ENCODE measurements around the gene CLTCL1. TPM values are rescaled to one million over a fixed set of nuclear protein-coding genes. Genes with fewer than 3 reads are reported as not detected.
A peak's percentile ranks its signal among the peaks of the same experiment; 100 is the strongest.
"Not testable (repeated sequence)": the region's sequence is repeated elsewhere in the genome, so short reads cannot be mapped to it uniquely, and the experiment has no call there.

Gene CLTCL1
- total RNA-seq, result 10 to 100 TPM; 13.0 to 20.9 TPM
- polyA plus RNA-seq (ENCODE audit: insufficient read length in 2 of 2), result 10 to 100 TPM; 12.3 to 18.5 TPM
- long read RNA-seq, donor 1, result 0 reads
- long read RNA-seq, donor 2, result 0 reads
- long read RNA-seq, donor 3, full-length matches to known transcripts, result 1 of 1 reads
- long read RNA-seq, donor 3, partial matches to known transcripts, result 0 of 1 reads
- long read RNA-seq, donor 3, other reads (novel, unspliced or antisense), result 0 of 1 reads
- long read RNA-seq, donor 4, result 0 reads

DNA sequence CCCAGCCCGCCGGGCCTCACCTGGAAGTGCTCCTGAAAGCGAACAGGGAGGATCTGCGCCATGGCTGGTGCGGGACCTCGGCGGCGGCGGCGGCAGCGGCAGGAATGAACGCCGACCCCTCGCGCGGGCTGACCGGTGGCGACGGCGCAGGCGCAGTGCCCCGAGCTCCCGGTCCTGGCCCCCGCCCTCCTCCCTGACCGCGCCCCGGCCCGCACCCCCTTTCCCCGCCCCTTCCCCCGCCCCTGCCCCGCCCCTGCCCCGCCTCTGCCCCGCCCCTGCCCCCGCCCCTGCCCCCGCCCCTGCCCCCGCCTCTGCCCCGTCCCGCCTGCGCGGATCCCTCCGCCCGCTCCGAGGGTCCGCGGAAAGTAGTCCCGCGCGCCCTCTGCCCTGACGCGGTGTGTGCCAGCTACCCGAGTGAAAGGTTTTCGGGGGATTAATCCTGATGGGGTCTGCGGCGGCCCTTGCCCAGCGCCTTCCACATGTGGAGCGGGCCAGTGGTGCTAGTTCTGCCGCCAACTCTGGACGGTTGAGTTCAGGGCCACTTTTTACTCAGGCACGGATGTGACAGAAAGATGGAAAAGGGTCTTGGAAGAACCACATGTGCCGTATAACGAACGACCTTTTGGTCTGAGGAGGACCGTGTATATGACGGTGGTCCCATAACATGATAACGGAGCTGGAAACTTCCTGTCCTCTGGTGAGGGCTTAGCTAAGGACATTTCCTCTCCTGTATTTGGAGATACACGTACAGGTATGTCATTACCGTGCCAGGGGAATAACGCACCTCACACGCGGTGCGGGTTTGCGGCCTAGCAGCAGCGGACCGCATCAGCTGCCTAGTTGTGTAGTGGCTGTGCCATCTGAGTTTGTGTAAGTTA is at the start of gene CLTCL1:
CLTCL1 (minus strand) TSS at position 140 of the 878 bp plus-strand sequence; CDS start at position 62, 78 bp downstream.
- H3K4me1 ChIP-seq (ENCODE audit: control insufficient read depth, insufficient read depth, low read length), result peaks cover 14% of the 10 kb centered on the region
- DNase-seq (ENCODE audit: low read depth in 4 of 6, low spot score in 6 of 6), result peak; percentile 42 to 91 (median 56)
- H3K9me3 ChIP-seq (ENCODE audit: control insufficient read depth, insufficient read depth, low read length), result no peaks in the 10 kb centered on the region
- H3K27ac ChIP-seq (ENCODE audit: low read depth, low read length), result peak within 1 kb of the TSS; percentile 15
- H3K27me3 ChIP-seq (ENCODE audit: control insufficient read depth, insufficient read depth, low read length), result no peaks in the 10 kb centered on the region
- H3K36me3 ChIP-seq (ENCODE audit: control insufficient read depth, insufficient read depth, low read length), result no peaks in the 10 kb centered on the region
- WGBS (ENCODE audit: insufficient coverage), result 11% methylated on average over 49 of the region's 74 CpGs
- H3K4me3 ChIP-seq (ENCODE audit: low read depth, low read length), result peak within 1 kb of the TSS; percentile 80

DNA sequence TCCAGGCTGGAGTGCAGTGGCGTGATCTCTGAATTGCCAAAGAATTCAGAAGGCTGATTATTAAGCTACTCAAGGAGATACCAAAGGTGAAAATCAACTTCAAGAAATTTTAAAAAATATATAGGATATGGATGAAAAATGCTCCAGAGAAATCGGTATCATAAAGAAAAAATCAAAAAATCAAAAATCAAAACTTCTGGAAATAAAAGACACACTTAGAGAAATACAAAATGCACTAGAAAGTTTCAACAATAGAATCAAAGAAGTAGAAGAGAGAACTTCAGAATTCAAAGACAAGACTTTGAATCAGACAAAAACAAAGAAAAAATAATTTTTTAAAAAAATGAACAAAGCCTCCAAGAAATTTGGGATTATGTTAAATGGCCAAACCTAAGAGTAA is 45.6 kb upstream of the CLTCL1 start:
- peaks cover 5% of the 10 kb centered on the region for H3K9me3 ChIP-seq (ENCODE audit: control insufficient read depth, insufficient read depth, low read length)
- no peaks in the 10 kb centered on the region for H3K27me3 ChIP-seq (ENCODE audit: control insufficient read depth, insufficient read depth, low read length)
- no peak for DNase-seq (ENCODE audit: low read depth in 4 of 6, low spot score in 6 of 6)
- H3K36me3 ChIP-seq (ENCODE audit: control insufficient read depth, insufficient read depth, low read length), result peaks cover 16% of the 10 kb centered on the region
- no peak overlapping the region for H3K4me3 ChIP-seq (ENCODE audit: low read depth, low read length)
- no peaks in the 10 kb centered on the region for H3K4me1 ChIP-seq (ENCODE audit: control insufficient read depth, insufficient read depth, low read length)
- no CpG with 5 or more reads among the region's 2 CpGs for WGBS (ENCODE audit: insufficient coverage)
- H3K27ac ChIP-seq (ENCODE audit: low read depth, low read length), result no peak overlapping the region

DNA sequence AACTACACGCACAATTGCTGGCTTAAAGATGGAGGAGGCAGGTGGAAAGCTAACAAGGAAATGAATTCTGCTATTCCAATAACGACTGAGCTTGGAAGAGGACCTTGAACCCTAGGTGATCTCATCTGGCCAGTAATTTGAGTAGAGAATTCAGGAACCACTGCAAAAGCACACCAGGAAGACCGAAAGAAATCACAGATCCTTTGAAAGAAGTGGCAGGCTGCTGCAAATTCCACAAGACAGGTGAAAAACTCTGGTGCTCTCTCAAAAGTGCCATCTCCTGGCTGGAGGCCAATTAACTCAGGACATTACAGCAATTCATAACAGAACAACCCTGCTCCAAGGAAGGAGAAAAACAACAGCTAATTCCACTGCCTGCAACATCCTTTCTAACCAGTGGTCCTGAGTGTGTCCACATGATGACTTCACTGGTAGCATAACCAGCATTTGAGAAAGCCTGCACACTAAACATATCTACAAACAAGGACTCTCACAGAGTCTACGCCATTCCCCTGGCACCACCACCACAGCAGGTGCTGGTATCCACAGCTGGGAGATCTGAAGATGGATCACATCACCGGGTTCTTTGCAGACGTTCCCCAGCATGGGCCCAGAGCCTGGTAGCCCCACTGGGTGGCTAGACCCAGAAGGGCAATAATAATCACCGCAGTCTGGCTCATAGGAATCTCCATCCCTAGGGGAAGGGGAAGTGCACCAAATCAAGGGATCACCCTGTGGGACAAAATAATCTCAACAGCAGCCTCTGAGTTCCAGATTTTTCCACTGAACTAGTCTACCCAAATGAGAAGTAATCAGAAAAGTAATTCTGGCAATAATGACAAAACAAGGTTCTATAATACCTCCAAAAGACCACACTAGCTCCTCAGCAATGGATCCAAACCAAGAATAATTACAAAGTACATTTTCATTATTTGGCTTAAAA is 44.9 kb upstream of the CLTCL1 start:
- DNase-seq (ENCODE audit: low read depth in 4 of 6, low spot score in 6 of 6), result no peak
- H3K4me1 ChIP-seq (ENCODE audit: control insufficient read depth, insufficient read depth, low read length), result no peaks in the 10 kb centered on the region
- H3K9me3 ChIP-seq (ENCODE audit: control insufficient read depth, insufficient read depth, low read length), result peaks cover 5% of the 10 kb centered on the region
- WGBS (ENCODE audit: insufficient coverage), result 95% methylated on average over 7 of the region's 7 CpGs
- no peak overlapping the region for H3K4me3 ChIP-seq (ENCODE audit: low read depth, low read length)
- peaks cover 24% of the 10 kb centered on the region for H3K36me3 ChIP-seq (ENCODE audit: control insufficient read depth, insufficient read depth, low read length)
- H3K27me3 ChIP-seq (ENCODE audit: control insufficient read depth, insufficient read depth, low read length), result no peaks in the 10 kb centered on the region
- H3K27ac ChIP-seq (ENCODE audit: low read depth, low read length), result no peak overlapping the region

DNA sequence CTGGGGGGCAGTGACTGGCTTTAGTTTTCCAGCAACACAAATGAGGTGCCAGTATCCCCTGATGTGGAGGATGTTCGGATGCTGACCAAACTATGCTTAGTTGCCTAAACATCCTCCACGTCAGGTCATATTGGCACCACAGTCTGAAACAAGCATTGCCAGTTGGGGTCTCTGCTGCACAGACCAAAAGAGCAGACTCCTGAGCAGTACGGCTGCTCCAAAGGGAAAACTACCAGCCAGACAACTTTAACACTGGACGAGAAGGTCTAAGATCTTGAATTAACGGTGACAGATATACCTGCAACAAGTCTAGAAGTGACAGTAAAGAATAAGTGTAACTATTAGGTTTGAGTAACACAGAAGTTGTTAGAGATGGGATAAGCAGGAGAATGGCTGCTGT is 40.5 kb upstream of the CLTCL1 start:
- H3K36me3 ChIP-seq (ENCODE audit: control insufficient read depth, insufficient read depth, low read length), result peaks cover 44% of the 10 kb centered on the region
- H3K9me3 ChIP-seq (ENCODE audit: control insufficient read depth, insufficient read depth, low read length), result peaks cover 9% of the 10 kb centered on the region
- H3K27me3 ChIP-seq (ENCODE audit: control insufficient read depth, insufficient read depth, low read length), result no peaks in the 10 kb centered on the region
- no peak overlapping the region for H3K4me3 ChIP-seq (ENCODE audit: low read depth, low read length)
- H3K4me1 ChIP-seq (ENCODE audit: control insufficient read depth, insufficient read depth, low read length), result no peaks in the 10 kb centered on the region
- no peak for DNase-seq (ENCODE audit: low read depth in 4 of 6, low spot score in 6 of 6)
- no peak overlapping the region for H3K27ac ChIP-seq (ENCODE audit: low read depth, low read length)
- WGBS (ENCODE audit: insufficient coverage), result 100% methylated on average over 2 of the region's 5 CpGs

DNA sequence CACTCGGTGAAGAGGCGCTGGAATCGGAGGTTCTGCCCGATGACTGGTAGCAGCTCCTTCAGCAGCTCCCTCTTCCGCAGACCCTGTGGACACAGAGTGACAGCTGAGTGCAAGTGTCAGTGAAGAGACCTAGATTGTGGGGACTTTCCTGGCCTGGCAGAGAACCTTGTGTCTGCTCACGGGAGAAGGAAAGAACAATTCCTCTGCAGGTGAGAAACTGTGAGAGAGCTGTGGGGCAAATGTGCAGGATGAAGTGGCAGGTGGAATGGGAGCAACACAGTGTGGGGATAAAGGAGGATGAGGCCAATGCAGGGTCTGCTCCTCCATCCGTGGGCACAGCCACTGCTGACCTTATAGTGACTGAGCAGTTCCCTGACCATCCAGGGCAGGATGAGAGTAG is 40.0 kb upstream of the CLTCL1 start:
- Histone ChIP-seq H3K36me3 (ENCODE audit: control insufficient read depth, insufficient read depth, low read length) (peaks cover 44% of the 10 kb centered on the region), H3K9me3 (ENCODE audit: control insufficient read depth, insufficient read depth, low read length) (peaks cover 9% of the 10 kb centered on the region), H3K4me1 (ENCODE audit: control insufficient read depth, insufficient read depth, low read length) (no peaks in the 10 kb centered on the region), H3K4me3 (ENCODE audit: low read depth, low read length) (no peak overlapping the region), H3K27me3 (ENCODE audit: control insufficient read depth, insufficient read depth, low read length) (no peaks in the 10 kb centered on the region), H3K27ac (ENCODE audit: low read depth, low read length) (no peak overlapping the region)
- WGBS (ENCODE audit: insufficient coverage), result 98% methylated on average over 7 of the region's 7 CpGs
- no peak for DNase-seq (ENCODE audit: low read depth in 4 of 6, low spot score in 6 of 6)

DNA sequence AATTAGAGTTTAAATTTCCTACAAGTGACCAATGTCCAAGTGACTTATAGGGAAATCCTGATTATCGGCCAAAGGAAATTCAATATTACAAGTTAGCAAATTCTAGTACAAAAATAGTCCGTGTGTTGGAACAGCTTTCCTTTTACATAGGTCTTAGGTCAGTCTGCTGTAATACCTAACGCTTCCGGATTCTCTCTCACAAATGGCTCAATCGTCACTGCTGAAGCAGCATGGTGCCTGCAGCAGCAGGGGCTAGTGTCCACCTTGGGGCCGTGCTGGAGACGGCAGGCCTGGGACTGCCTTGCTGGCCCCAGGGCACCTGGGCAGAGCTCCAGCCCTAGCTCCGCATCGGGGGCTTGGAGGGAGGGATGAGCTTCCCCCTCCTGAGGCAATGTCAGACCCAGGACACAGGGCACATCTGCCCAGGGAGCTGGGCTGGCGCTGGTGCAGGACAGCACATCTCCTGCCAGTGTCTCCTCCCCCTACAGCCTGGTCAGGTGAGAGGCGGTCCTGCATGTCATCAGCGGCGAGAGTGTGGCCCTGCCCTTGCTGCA is 39.4 kb upstream of the CLTCL1 start:
- no peak overlapping the region for H3K27ac ChIP-seq (ENCODE audit: low read depth, low read length)
- peaks cover 9% of the 10 kb centered on the region for H3K9me3 ChIP-seq (ENCODE audit: control insufficient read depth, insufficient read depth, low read length)
- 98% methylated on average over 13 of the region's 13 CpGs for WGBS (ENCODE audit: insufficient coverage)
- H3K27me3 ChIP-seq (ENCODE audit: control insufficient read depth, insufficient read depth, low read length), result no peaks in the 10 kb centered on the region
- H3K4me1 ChIP-seq (ENCODE audit: control insufficient read depth, insufficient read depth, low read length), result no peaks in the 10 kb centered on the region
- DNase-seq (ENCODE audit: low read depth in 4 of 6, low spot score in 6 of 6), result no peak
- peaks cover 40% of the 10 kb centered on the region for H3K36me3 ChIP-seq (ENCODE audit: control insufficient read depth, insufficient read depth, low read length)
- H3K4me3 ChIP-seq (ENCODE audit: low read depth, low read length), result no peak overlapping the region

DNA sequence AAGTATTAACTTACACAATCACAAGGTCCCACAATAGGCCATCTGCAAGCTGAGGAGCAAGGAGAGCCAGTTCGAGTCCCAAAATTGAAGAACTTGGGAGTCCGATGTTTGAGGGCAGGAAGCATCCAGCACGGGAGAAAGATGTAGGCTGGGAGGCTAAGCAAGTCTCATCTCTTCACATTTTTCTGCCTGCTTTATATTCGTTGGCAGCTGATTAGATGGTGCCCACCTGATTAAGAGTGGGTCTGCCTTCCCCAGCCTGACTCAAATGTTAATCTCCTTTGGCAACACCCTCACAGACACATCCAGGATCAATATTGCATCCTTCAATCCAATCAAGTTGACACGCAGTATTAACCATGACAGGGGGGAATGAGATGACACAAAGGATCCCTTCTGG is 38.7 kb upstream of the CLTCL1 start:
- not testable (repeated sequence) for H3K27ac ChIP-seq (ENCODE audit: low read depth, low read length); H3K9me3 ChIP-seq (ENCODE audit: control insufficient read depth, insufficient read depth, low read length); H3K4me1 ChIP-seq (ENCODE audit: control insufficient read depth, insufficient read depth, low read length); DNase-seq (ENCODE audit: low read depth in 4 of 6, low spot score in 6 of 6); H3K27me3 ChIP-seq (ENCODE audit: control insufficient read depth, insufficient read depth, low read length); H3K4me3 ChIP-seq (ENCODE audit: low read depth, low read length)
- 100% methylated on average over 1 of the region's 5 CpGs for WGBS (ENCODE audit: insufficient coverage)
- peaks cover 40% of the 10 kb centered on the region for H3K36me3 ChIP-seq (ENCODE audit: control insufficient read depth, insufficient read depth, low read length)

DNA sequence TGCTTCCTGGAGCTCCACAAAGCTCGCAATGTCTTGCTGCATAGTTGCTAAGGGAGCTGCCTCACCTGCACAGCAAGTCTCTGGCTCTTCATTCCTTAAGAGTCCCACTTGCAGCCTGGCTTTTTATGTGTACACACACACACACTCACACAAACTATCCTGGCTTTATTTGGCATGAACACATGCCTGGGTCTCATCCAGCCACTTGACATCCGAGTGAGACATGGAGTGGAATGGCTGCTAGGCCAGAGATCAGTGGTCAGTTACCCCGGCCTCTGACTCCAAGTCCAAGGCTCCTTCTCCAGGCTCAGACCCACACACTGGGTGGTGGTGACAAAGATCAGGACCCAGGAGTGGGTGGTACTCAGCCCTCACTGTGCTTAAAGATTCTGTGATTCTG is 37.9 kb upstream of the CLTCL1 start:
- no peak for DNase-seq (ENCODE audit: low read depth in 4 of 6, low spot score in 6 of 6)
- WGBS (ENCODE audit: insufficient coverage), result 91% methylated on average over 2 of the region's 3 CpGs
- Histone ChIP-seq H3K27ac (ENCODE audit: low read depth, low read length) (no peak overlapping the region), H3K27me3 (ENCODE audit: control insufficient read depth, insufficient read depth, low read length) (no peaks in the 10 kb centered on the region), H3K4me1 (ENCODE audit: control insufficient read depth, insufficient read depth, low read length) (no peaks in the 10 kb centered on the region), H3K9me3 (ENCODE audit: control insufficient read depth, insufficient read depth, low read length) (peaks cover 7% of the 10 kb centered on the region), H3K4me3 (ENCODE audit: low read depth, low read length) (no peak overlapping the region), H3K36me3 (ENCODE audit: control insufficient read depth, insufficient read depth, low read length) (peaks cover 40% of the 10 kb centered on the region)

DNA sequence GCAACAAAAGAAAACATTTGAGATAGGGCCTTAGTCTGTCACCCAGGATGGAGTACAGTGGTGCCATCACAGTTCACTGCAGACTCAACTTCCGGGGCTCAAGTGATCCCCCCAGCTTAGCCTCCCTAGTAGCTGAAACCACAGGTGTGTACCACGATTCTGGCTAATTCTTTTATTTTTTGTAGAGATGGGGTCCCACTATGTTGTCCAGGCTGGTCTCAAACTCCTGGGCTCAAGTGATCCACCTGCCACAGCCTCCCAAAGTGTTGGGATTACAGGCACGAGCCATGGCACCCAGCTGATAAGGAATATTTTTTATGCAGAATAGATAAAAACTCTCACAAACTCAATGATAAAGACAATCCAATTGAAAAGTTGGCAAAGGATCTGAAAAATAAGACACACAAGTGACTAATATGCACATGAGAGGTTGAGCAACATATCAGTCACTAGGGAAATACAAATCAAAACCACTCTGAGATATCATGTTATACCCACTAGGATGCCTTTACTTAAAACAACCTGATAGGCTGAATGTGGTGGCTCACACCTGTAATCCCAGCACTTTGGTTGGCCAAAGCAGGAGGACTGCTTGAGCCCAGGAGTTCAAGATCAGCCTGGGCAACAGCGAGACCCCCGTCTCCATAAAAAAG is 33.9 kb upstream of the CLTCL1 start:
- Histone ChIP-seq H3K27ac (ENCODE audit: low read depth, low read length) (no peak overlapping the region), H3K27me3 (ENCODE audit: control insufficient read depth, insufficient read depth, low read length) (no peaks in the 10 kb centered on the region), H3K4me3 (ENCODE audit: low read depth, low read length) (no peak overlapping the region), H3K36me3 (ENCODE audit: control insufficient read depth, insufficient read depth, low read length) (peaks cover 21% of the 10 kb centered on the region), H3K9me3 (ENCODE audit: control insufficient read depth, insufficient read depth, low read length) (peaks cover 5% of the 10 kb centered on the region), H3K4me1 (ENCODE audit: control insufficient read depth, insufficient read depth, low read length) (no peaks in the 10 kb centered on the region)
- WGBS (ENCODE audit: insufficient coverage), result 83% methylated on average over 2 of the region's 5 CpGs
- DNase-seq (ENCODE audit: low read depth in 4 of 6, low spot score in 6 of 6), result no peak

Measured in spinal cord (tissue), 10 donors.